CD4-positive, alpha-beta T cell treated with Interleukin-6 for 4 hours (primary cell): Measurements from ENCODE around the gene OR4K15.
"Not testable (repeated sequence)": the region's sequence is repeated elsewhere in the genome, so short reads cannot be mapped to it uniquely, and the experiment has no call there.

Experiments
- DNase-seq: peaks from one replicate; pipeline ENCODE4 v3.0.0-alpha.2; 2020; ENCODE audit warnings: mixed read lengths

OR4K15 gene, protein sequence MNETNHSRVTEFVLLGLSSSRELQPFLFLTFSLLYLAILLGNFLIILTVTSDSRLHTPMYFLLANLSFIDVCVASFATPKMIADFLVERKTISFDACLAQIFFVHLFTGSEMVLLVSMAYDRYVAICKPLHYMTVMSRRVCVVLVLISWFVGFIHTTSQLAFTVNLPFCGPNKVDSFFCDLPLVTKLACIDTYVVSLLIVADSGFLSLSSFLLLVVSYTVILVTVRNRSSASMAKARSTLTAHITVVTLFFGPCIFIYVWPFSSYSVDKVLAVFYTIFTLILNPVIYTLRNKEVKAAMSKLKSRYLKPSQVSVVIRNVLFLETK

GRCh38 chr14:19975291-19975690, at the start of gene OR4K15:
Gene OR4K15 (plus strand): TSS chr14:19975591. CDS start chr14:19975591, 0 bp downstream.
- DNase-seq = no peak

DNA sequence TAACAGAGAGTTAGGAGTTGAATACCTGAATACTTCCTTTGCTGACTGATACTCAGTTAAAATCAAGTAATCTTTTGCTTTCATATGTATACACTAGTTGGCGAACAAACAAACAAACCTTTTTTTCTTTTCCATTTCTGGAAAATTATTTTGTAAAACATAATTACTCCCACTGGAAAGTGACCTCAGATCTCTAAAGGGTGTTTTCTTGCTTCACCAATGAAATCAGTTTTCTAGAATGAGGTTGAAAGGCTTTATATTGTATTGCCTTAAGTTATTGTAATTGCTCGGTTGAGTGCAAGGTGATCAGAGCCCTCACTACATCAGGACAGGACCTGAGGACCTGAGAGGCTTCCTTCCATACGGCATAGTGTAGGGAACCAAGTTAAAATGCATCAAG, 44.8 kb upstream of the OR4K15 start, which contains the start of gene OR4K1:
OR4K1 (plus strand) TSS at position 301 of the 400 bp plus-strand sequence. CDS start 4,750 bp downstream, outside the sequence.
- DNase-seq = no peak

DNA sequence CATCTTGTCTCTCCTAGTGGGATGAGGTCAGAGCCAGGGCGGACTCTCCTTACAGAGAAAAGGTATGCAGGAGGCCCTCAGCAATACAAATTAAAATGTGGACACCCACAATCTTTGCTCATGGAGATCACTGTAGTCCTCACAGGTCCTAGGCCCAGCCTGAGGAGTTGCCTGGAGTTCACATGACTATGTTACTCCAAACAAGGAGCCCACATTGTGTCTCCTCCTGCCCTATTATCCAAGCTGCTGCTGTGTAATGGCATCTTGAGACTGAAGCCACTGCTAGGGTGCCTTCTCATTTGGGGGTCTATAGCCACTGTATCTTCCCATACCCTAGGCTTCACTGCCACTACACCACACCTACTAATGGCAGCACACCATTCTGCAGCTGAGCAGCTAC, 33.7 kb upstream of the OR4K15 start:
- DNase-seq = no peak

- no peak for DNase-seq
Observed at GRCh38 chr14:19947413-19948090, 27.8 kb upstream of the OR4K15 start.

GRCh38 chr14:19949218-19949617, 26.2 kb upstream of the OR4K15 start:
- DNase-seq = no peak

DNA sequence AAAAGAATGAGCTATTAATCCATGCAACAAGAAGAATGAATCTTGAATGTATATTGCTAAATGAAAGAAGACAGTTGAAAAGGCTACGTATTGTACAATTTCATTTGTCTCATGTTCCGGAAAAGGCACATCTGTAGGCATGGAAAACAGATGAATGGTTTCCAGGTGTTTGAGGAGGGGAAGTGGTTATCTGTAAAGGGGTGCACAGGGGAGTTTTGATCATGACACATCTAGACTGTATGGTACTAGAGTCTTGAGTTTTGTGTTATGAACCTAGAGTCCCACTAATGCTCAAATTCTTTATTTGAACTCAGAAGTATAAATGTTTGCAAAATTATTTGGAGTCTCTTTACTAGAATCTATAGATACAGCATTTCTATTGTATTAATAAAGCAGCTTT, 5.7 kb upstream of the OR4K15 start:
- DNase-seq = not testable (repeated sequence)

DNA sequence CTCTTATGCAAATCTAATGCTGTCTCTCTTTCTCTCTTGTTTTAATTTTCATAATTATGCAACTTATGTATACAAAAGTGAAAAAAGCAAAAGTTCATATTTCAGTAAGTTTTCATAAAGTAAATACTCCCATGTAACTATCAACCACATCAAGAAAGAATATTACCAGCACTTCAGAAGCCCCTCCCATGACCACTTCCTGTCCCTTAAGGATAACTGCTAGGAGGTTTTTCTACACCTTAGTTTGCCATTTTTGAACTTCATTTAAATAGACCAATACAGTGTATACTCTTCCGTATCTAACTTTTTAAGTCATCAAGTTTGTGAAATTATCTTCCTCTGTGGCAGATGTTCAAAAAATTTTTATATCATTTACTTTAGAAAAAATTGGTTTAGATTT, 547 bp upstream of the OR4K15 start:
- DNase-seq = peak; percentile 44

DNA sequence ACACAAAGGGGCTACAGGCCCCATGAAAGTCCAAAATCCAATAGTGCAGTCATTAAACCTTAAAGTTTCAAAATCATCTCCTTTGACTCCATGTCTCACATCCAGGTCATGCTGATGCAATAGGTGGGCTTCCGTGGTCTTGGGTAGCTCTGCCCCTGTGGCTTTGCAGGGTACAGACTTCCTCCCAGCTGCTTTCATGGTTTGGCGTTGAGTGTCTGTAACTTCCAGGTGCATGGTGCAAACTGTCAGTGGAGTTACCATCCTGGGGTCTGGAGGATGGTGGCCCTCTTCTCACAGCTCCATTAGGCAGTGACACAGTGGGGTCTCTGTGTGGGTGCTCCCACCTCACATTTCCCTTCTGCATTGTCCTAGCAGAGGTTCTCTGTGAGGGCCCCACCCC, 18.0 kb downstream of the OR4K15 start:
- no peak for DNase-seq

DNA sequence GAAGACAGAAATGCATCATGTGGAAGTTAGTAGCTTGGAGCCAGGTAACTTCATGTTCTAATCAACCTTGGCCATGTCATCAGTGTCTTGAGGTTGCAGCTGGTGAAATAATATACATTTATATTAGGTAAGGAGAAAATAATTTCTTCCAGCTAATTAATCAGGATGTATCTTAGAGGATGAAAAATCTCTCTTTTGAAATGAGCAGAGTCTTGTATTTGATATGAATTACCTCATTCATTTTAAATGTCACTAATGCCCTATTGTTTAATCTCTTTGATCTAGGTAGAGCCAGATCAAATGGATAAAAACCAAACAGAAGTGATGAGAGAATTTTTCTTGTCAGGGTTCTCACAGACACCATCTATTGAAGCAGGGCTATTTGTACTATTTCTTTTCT, 26.5 kb downstream of the OR4K15 start, which contains the start of gene OR4Q2:
OR4Q2 (plus strand) TSS at position 301 of the 400 bp plus-strand sequence.
- DNase-seq = no peak

GRCh38 chr14:20002319-20002718, 26.9 kb downstream of the OR4K15 start:
- DNase-seq = no peak

GRCh38 chr14:20008156-20008555, 32.8 kb downstream of the OR4K15 start:
- no peak for DNase-seq

DNA sequence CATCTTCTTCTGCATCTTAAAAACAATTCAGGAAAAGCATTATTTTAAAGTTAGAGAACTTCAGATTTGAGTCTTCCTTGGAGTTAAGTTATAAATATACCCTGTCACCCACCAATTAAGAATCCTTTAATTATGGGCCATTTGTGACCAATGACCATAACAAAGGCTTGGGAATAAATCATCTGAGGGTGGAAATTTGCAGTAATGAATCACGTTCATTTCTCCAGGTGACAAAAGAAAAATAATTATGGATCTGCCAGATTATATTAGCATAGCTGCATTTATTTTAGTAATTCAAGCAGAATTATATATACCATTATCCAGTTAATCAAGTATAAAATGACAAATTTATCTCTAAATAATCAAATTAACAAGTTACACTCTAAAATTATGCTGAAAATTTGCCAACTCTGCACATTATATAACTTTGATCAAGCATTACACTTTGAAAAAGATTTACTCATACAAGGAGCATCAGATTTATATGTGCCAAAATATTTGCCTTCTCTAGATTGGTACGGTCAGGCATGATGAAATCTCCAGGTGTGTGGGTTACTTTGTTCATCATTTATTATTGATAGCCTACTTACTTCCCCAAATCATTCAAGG, 44.0 kb downstream of the OR4K15 start, which contains the start of gene OR4K14:
OR4K14 (minus strand) TSS at position 51 of the 609 bp plus-strand sequence. CDS start 4,114 bp downstream, outside the sequence.
- no peak for DNase-seq
